Uterus (tissue), 2 donors: ENCODE results near the gene APOC4.

ENCODE experiments used
- CTCF ChIP-seq, 4 experiments: fragments of 200-600 bp in 2 of 4; fragments of 450-650 bp in 2 of 4; sonication (generic) in 2 of 4; IDR thresholded peaks; one replicate each; pipeline ENCODE4 v1.5.1; 2016 to 2019; ENCODE audit warnings: antibody characterized with exemption in 4 of 4, mild to moderate bottlenecking in 2 of 4, moderate library complexity in 1 of 4
- POLR2A ChIP-seq, 2 donors: fragments of 450-650 bp; IDR thresholded peaks; one replicate each; pipeline ENCODE4 v1.6.1; 2016; ENCODE audit warnings: antibody characterized with exemption in 2 of 2, mild to moderate bottlenecking in 1 of 2, moderate library complexity in 1 of 2

GRCh38 chr19:44954278-44954648, 12.2 kb downstream of the APOC4 start:
- TF ChIP-seq CTCF (IDR thresholded peaks at IDR 0.05) (no peak), POLR2A (IDR thresholded peaks at IDR 0.05) (no peak)
